Osteocyte (in vitro differentiated cells): Measurements from ENCODE around the gene COL5A2. TPM values are rescaled to one million over a fixed set of nuclear protein-coding genes. Genes with fewer than 3 reads are reported as not detected.

Source experiments
- DNase-seq: peaks from one replicate; pipeline ENCODE4 v3.0.0; 2021; ENCODE audit warnings: mixed read lengths; ENCODE audit not compliant: unreplicated experiment; ENCODE audit errors: extremely low spot score
- H3K27ac Mint-ChIP-seq: one replicate; pipeline ENCODE4 v1.8.0; 2021; ENCODE audit warnings: mild to moderate bottlenecking, mixed read lengths; ENCODE audit not compliant: unreplicated experiment
- H3K27me3 Mint-ChIP-seq: one replicate; pipeline ENCODE4 v1.8.0; 2021; ENCODE audit warnings: mixed read lengths; ENCODE audit not compliant: unreplicated experiment
- H3K36me3 Mint-ChIP-seq: one replicate; pipeline ENCODE4 v1.8.0; 2021; ENCODE audit warnings: mixed read lengths; ENCODE audit not compliant: unreplicated experiment
- H3K4me1 Mint-ChIP-seq: one replicate; pipeline ENCODE4 v1.8.0; 2021; ENCODE audit warnings: mixed read lengths; ENCODE audit not compliant: unreplicated experiment
- H3K4me3 Mint-ChIP-seq: one replicate; pipeline ENCODE4 v1.8.0; 2021; ENCODE audit warnings: mild to moderate bottlenecking, moderate library complexity, mixed read lengths; ENCODE audit not compliant: unreplicated experiment
- H3K9me3 Mint-ChIP-seq: one replicate; pipeline ENCODE4 v1.8.0; 2021; ENCODE audit warnings: mixed read lengths; ENCODE audit not compliant: unreplicated experiment
- CTCF ChIP-seq: fragments of 200-600 bp; sonication (generic); IDR thresholded peaks from 2 replicates; pipeline ENCODE4 v1.5.0; 2021; ENCODE audit warnings: antibody characterized with exemption, mild to moderate bottlenecking, moderate library complexity
- total RNA-seq: library from RNA; stranded (reverse); gene quantifications from 2 replicates; pipeline ENCODE4 v1.2.1, GENCODE V29; 2021

COL5A2 gene
- total RNA-seq, 1 donor from 2014 or later: 1,873 TPM

- no peak for DNase-seq
- TF ChIP-seq CTCF: no peak
- H3K9me3 Mint-ChIP-seq: no peaks in the 10 kb centered on the region
- no peaks in the 10 kb centered on the region for H3K27me3 Mint-ChIP-seq
- peaks cover 12% of the 10 kb centered on the region for H3K4me1 Mint-ChIP-seq
- peaks cover 11% of the 10 kb centered on the region for H3K36me3 Mint-ChIP-seq
- H3K27ac Mint-ChIP-seq: no peak overlapping the region
- H3K4me3 Mint-ChIP-seq: no peak overlapping the region
Observed at GRCh38 chr2:189181706-189182105, 2.1 kb upstream of the COL5A2 start.

- Mint-ChIP-seq H3K27me3 (no peaks in the 10 kb centered on the region), H3K4me1 (peaks cover 24% of the 10 kb centered on the region), H3K27ac (peak overlapping the region; percentile 94), H3K4me3 (peak overlapping the region; percentile 88), H3K36me3 (peaks cover 22% of the 10 kb centered on the region), H3K9me3 (no peaks in the 10 kb centered on the region)
- no peak for TF ChIP-seq CTCF
- no peak for DNase-seq
Observed at GRCh38 chr2:189178726-189179569, 613 bp downstream of the COL5A2 start.

- H3K9me3 Mint-ChIP-seq: no peaks in the 10 kb centered on the region
- TF ChIP-seq CTCF: peak; percentile 57
- H3K27ac Mint-ChIP-seq: peak overlapping the region; percentile 94
- peaks cover 29% of the 10 kb centered on the region for H3K4me1 Mint-ChIP-seq
- peaks cover 24% of the 10 kb centered on the region for H3K36me3 Mint-ChIP-seq
- peak overlapping the region; percentile 88 for H3K4me3 Mint-ChIP-seq
- DNase-seq: no peak
- H3K27me3 Mint-ChIP-seq: no peaks in the 10 kb centered on the region
Observed at GRCh38 chr2:189178054-189178453, 1.5 kb downstream of the COL5A2 start.

- H3K9me3 Mint-ChIP-seq: no peaks in the 10 kb centered on the region
- peaks cover 26% of the 10 kb centered on the region for H3K36me3 Mint-ChIP-seq
- peaks cover 31% of the 10 kb centered on the region for H3K4me1 Mint-ChIP-seq
- no peak for DNase-seq
- peak overlapping the region; percentile 88 for H3K4me3 Mint-ChIP-seq
- TF ChIP-seq CTCF: no peak
- no peaks in the 10 kb centered on the region for H3K27me3 Mint-ChIP-seq
- H3K27ac Mint-ChIP-seq: peak overlapping the region; percentile 94
Observed at GRCh38 chr2:189177251-189177840, 2.2 kb downstream of the COL5A2 start.

GRCh38 chr2:189176516-189176915, 3.0 kb downstream of the COL5A2 start:
- H3K27me3 Mint-ChIP-seq: no peaks in the 10 kb centered on the region
- peaks cover 31% of the 10 kb centered on the region for H3K4me1 Mint-ChIP-seq
- H3K27ac Mint-ChIP-seq: peak overlapping the region; percentile 94
- H3K36me3 Mint-ChIP-seq: peaks cover 26% of the 10 kb centered on the region
- peak overlapping the region; percentile 88 for H3K4me3 Mint-ChIP-seq
- no peak for TF ChIP-seq CTCF
- no peak for DNase-seq
- no peaks in the 10 kb centered on the region for H3K9me3 Mint-ChIP-seq
